ENCODE measurements around the gene FNBP1. TPM values are rescaled to one million over a fixed set of nuclear protein-coding genes. Genes with fewer than 3 reads are reported as not detected.

The FNBP1 gene
- total RNA-seq, 3 donors from 2014 or later = 40.9 to 176 (median 42.0) TPM

DNA sequence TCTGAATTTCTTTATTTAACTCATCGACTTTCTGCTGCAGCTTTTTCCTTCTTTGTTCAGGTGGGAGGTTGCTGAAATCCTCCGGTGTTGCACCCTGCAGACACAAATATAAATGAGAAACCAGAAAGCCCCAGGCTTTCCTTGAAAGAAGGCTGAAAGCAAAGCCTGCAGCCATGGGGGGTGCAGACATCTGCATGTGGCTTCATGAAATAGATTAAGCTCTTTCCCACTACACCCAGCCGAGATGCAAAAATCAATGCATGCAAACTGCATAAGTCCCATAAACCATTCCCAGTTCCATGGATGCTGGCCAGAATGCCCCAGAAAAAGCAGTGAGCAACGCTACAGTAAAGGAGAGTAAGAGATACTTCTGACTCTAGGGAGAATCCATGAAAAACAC, 134.1 kb downstream of the FNBP1 start:
- Histone ChIP-seq H3K9me3 (no peaks in the 10 kb centered on the region), H3K36me3 (ENCODE audit: low read depth) (no peaks in the 10 kb centered on the region), H3K4me1 (ENCODE audit: low read depth) (no peaks in the 10 kb centered on the region), H3K4me3 (no peak overlapping the region)
- ATAC-seq (no peak), DNase-seq (no peak)
- TF ChIP-seq, protein P1, sequence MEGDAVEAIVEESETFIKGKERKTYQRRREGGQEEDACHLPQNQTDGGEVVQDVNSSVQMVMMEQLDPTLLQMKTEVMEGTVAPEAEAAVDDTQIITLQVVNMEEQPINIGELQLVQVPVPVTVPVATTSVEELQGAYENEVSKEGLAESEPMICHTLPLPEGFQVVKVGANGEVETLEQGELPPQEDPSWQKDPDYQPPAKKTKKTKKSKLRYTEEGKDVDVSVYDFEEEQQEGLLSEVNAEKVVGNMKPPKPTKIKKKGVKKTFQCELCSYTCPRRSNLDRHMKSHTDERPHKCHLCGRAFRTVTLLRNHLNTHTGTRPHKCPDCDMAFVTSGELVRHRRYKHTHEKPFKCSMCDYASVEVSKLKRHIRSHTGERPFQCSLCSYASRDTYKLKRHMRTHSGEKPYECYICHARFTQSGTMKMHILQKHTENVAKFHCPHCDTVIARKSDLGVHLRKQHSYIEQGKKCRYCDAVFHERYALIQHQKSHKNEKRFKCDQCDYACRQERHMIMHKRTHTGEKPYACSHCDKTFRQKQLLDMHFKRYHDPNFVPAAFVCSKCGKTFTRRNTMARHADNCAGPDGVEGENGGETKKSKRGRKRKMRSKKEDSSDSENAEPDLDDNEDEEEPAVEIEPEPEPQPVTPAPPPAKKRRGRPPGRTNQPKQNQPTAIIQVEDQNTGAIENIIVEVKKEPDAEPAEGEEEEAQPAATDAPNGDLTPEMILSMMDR (IDR thresholded peaks at IDR 0.05) = no peak
- intact Hi-C loops (cut with DNase I, micrococcal nuclease) = no loop called here

DNA sequence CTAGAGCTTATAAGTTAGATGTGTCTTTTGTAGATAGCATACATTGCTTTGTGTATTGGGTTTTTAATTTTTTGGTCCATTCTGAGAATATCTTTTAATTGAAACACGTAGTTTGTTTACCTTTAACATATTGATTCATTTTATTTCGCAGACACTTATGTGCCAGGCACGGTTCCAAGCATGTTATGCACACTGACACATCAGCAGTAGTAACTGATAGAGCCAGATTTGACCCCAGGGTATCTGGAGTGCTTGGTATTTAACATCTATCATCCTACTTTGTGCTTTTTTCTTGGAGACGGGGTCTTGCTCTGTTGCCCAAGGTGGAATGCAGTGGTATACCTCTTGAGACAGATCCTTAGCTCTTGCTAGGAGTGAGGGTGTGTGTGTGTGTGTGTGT, 135.8 kb downstream of the FNBP1 start:
- TF ChIP-seq, protein P1 (IDR thresholded peaks at IDR 0.05) = no peak
- no peaks in the 10 kb centered on the region for H3K9me3 ChIP-seq

DNA sequence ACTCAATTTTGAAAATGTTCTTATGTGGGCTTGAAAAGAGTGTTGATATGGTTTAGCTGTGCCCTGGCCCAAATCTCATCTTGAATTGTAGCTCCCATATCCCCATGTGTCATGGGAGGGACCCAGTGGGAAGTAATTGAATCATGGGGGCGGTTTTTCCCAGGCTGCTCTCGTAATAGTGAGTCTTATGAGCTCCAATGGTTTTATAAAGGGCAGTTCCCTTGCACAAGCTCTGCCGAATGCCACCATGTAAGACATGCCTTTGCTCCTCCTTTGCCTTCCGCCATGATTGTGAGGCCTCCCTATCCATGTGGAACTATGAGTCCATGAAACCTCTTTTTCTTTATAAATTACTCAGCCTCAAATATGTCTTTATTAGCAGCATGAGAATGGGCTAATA, 136.7 kb downstream of the FNBP1 start:
- no peaks in the 10 kb centered on the region for H3K9me3 ChIP-seq
- DNase-seq (no peak), ATAC-seq (no peak)
- H3K36me3 ChIP-seq (ENCODE audit: low read depth) = no peaks in the 10 kb centered on the region
- H3K4me3 ChIP-seq = no peak overlapping the region
- intact Hi-C loops (cut with DNase I, micrococcal nuclease) = no loop called here
- no peaks in the 10 kb centered on the region for H3K4me1 ChIP-seq (ENCODE audit: low read depth)
- TF ChIP-seq, protein P1 (IDR thresholded peaks at IDR 0.05) = no peak

More for the DNA sequence above, 135.8 kb downstream of the FNBP1 start:
- Histone ChIP-seq H3K36me3 (ENCODE audit: low read depth) (no peaks in the 10 kb centered on the region), H3K4me3 (no peak overlapping the region), H3K4me1 (ENCODE audit: low read depth) (no peaks in the 10 kb centered on the region)
- ATAC-seq (no peak), DNase-seq (no peak)
- intact Hi-C loops (cut with DNase I, micrococcal nuclease) = no loop called here

DNA sequence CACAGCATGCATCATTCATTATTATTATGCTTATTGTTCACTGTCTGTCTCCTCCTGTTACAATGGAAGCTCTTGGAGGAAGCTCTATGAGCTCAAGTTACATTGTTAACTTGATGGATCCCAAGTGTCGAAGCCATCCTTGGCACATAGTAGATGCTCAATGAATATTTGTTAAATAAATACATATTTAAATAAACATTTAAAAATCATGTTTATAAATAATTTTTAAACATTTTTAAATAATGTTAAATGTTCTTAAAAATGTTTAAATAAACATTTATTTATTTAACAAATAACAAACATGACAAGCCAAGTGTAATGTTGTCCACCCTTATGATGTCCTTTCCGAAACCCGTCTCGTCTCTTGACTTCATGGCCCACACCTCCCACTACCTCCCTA, 138.3 kb downstream of the FNBP1 start:
- no peak overlapping the region for H3K4me3 ChIP-seq
- TF ChIP-seq, protein P1 (IDR thresholded peaks at IDR 0.05) = no peak
- intact Hi-C loops (cut with DNase I, micrococcal nuclease) = no loop called here
- no peaks in the 10 kb centered on the region for H3K9me3 ChIP-seq
- no peak for DNase-seq
- H3K4me1 ChIP-seq (ENCODE audit: low read depth) = no peaks in the 10 kb centered on the region
- no peak for ATAC-seq
- H3K36me3 ChIP-seq (ENCODE audit: low read depth) = no peaks in the 10 kb centered on the region

DNA sequence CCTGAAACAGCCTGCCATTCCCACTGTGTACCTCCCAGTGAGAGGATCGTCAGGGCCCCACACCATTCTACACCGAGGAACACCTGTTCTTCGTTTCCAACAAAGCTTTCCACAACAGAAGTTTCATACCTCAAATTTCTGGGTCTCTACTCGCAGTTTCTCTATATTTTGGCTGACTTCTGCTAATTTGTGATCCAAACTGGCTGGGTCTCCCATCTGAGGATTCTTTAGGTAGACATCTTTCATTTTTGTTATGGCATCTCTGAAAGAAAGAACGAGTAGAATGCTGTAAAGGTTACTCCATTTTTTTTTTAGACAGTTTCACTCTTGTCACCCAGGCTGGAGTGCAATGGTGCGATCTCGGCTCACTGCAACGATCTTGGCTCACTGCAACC, 140.3 kb downstream of the FNBP1 start:
- intact Hi-C loops (cut with DNase I, micrococcal nuclease) = no loop called here
- no peak for ATAC-seq
- no peaks in the 10 kb centered on the region for H3K36me3 ChIP-seq (ENCODE audit: low read depth)

More for the DNA sequence above, 140.3 kb downstream of the FNBP1 start:
- Histone ChIP-seq H3K4me3 (no peak overlapping the region), H3K9me3 (no peaks in the 10 kb centered on the region), H3K4me1 (ENCODE audit: low read depth) (no peaks in the 10 kb centered on the region)
- no peak for DNase-seq
- TF ChIP-seq, protein P1 (IDR thresholded peaks at IDR 0.05) = no peak
